ENCODE data around the gene SHD.
A peak's percentile ranks its signal among the peaks of the same experiment; 100 is the strongest.

DNA sequence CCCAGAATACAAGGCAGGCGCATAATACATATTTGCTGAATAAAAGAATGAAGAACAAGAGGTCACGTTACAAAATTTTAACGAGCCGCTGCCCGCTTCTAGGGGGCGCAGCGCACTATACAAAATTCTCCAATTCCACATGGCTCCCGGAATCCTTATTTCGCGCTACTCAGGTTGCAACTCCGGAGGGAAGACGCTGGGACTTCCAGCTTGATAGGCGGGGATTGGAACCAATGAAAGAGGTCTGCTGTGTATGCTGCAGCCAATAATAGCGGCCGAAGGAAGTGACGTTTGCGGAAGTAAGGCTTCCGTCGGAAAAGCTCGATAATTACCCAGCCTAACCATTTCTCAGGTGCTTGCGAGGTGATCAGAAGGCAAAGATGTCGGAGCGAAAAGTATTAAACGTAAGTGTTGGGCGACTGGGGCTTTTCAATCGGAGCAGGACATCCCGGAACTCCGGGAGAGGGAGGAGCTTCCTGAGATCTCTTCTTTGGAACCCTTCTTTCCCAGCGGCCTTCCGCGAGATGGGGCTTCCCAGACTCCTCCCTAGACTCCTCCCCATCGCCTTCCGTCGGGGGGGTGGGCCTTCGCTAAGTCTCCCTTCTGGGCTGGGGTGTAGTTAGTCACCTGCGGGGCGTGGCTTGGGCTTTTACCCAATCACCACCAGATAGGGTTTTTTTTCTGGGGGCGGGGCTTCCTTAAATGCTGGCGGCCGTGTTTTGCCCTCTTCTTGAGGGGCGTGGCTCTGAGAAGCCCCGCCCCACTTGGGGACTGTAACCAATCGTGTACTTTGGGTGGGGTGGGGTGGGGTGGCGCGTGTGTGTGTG is 32.1 kb upstream of the SHD start, which contains the start of gene YJU2:
- TF ChIP-seq ZNF230 (CRISPR knock-in tag; IDR thresholded peaks at IDR 0.05) = no peak
- no peak for TF ChIP-seq ZNF557 (CRISPR knock-in tag; IDR thresholded peaks at IDR 0.05)
- TF ChIP-seq ZEB1 (IDR thresholded peaks at IDR 0.05; ENCODE audit: insufficient replicate concordance, low read depth) = peak; percentile 58
- TF ChIP-seq CTCF (CRISPR knock-in tag; IDR thresholded peaks at IDR 0.05) = peak; percentile 66
- TF ChIP-seq ZNF572 (CRISPR knock-in tag; IDR thresholded peaks at IDR 0.05) = no peak
- peak; percentile 45 for TF ChIP-seq SIN3A (IDR thresholded peaks at IDR 0.05; ENCODE audit: borderline replicate concordance, low read depth, low read length)
- TF ChIP-seq, protein P1, sequence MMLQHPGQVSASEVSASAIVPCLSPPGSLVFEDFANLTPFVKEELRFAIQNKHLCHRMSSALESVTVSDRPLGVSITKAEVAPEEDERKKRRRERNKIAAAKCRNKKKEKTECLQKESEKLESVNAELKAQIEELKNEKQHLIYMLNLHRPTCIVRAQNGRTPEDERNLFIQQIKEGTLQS (CRISPR knock-in tag; IDR thresholded peaks at IDR 0.05) = peak; percentile 21; the same call in 1 of the 2 replicates
- 0 out of 2 replicates have a peak, but pooled peaks have one; percentile 38 for TF ChIP-seq RAD21 (CRISPR knock-in tag; IDR thresholded peaks at IDR 0.05)
- TF ChIP-seq EP300 (IDR thresholded peaks at IDR 0.05; ENCODE audit: low read depth in 2 of 2, low read length in 2 of 2) = peak in 1 of 2 experiments; percentile 36; a peak in 1 of 4 replicates
- no peak for TF ChIP-seq EP300 (CRISPR knock-in tag; IDR thresholded peaks at IDR 0.05; ENCODE audit: borderline replicate concordance)
